HUES6 (cell line): ENCODE data around the gene GPR137.
A peak's percentile ranks its signal among the peaks of the same experiment; 100 is the strongest.

Source experiments
- H3K27ac ChIP-seq: 2 replicates; pipeline ENCODE4 v1.7.0; 2013; ENCODE audit warnings: low read depth, mild to moderate bottlenecking, low read length, inconsistent platforms
- H3K27me3 ChIP-seq: 2 replicates; pipeline ENCODE4 v1.6.1; 2013; ENCODE audit warnings: low read length; ENCODE audit not compliant: control insufficient read depth, insufficient read depth
- H3K36me3 ChIP-seq: 2 replicates; pipeline ENCODE4 v1.6.1; 2013; ENCODE audit warnings: low read length; ENCODE audit not compliant: control insufficient read depth, insufficient read depth
- H3K4me1 ChIP-seq: 2 replicates; pipeline ENCODE4 v1.6.1; 2013; ENCODE audit warnings: low read length; ENCODE audit not compliant: control insufficient read depth, insufficient read depth
- H3K4me3 ChIP-seq: 2 replicates; pipeline ENCODE4 v1.5.1; 2013; ENCODE audit warnings: low read depth, low read length
- H3K9ac ChIP-seq: one replicate; pipeline ENCODE4 v1.6.1; 2013; ENCODE audit warnings: mild to moderate bottlenecking, low read length
- H3K9me3 ChIP-seq: 2 replicates; pipeline ENCODE4 v1.6.1; 2013; ENCODE audit warnings: low read depth, low read length; ENCODE audit not compliant: control insufficient read depth, insufficient read depth

Gene GPR137, protein sequence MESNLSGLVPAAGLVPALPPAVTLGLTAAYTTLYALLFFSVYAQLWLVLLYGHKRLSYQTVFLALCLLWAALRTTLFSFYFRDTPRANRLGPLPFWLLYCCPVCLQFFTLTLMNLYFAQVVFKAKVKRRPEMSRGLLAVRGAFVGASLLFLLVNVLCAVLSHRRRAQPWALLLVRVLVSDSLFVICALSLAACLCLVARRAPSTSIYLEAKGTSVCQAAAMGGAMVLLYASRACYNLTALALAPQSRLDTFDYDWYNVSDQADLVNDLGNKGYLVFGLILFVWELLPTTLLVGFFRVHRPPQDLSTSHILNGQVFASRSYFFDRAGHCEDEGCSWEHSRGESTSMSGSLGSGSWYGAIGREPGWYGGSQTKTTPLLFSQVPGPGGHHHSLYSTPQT

DNA sequence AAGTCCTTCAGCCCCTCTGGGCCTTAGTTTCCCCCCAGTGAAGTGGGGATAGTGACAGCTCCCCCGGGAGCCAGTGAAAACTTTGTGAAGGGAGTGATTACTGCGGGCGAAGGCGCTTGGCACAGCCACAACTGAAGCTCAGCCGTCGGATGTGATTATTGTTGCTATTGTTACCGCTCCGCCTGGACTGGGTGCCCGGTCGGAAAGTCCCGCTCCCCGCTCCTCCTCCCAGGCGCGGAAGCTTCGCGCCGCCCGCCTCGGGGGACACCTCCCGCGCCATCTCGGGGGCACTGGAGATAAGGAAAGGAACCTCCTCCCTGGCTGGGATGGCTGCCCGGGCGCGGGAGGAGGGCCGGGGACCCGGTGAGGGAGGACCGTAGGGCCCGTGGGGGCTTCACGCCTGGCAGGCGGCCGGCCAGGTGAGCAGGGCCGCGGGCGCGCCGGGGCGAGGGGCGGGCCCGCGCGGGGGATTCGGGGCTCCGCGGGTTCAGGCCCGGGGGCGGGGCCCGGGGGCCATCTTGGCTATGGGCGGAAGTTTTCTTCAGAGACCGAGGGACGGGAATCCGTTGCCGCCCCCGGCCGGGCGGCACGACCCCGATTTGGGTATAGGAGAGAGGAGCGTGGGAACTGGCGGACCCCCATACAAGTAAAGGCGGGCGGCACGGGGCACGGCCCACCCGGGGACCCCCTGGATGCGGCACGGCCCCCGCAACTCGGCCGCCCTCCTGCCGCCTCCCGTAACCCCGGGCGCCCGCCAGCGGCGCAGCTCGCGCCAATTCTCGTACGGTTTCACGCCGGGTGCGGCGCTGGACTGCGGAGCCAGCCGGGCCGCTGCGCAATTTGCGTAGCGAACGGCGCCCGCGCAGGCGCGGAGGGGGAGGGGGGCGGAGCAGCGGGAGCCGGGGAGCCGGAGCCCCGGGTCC, at the start of gene GPR137:
Gene GPR137 (plus strand): TSS at position 887 of the 923 bp plus-strand sequence. CDS start 677 bp downstream, outside the sequence.
- H3K9ac ChIP-seq, result peak within 1 kb of the TSS; percentile 60
- no peaks in the 10 kb centered on the region for H3K9me3 ChIP-seq
- peaks cover 5% of the 10 kb centered on the region; the same call in 1 of the 2 replicates for H3K4me1 ChIP-seq
- peak within 1 kb of the TSS; percentile 94 for H3K4me3 ChIP-seq
- H3K27ac ChIP-seq, result peak within 1 kb of the TSS; percentile 56; the same call in 1 of the 2 replicates
- H3K27me3 ChIP-seq, result peaks cover 21% of the 10 kb centered on the region
- peaks cover 6% of the 10 kb centered on the region; the same call in 1 of the 2 replicates for H3K36me3 ChIP-seq

DNA sequence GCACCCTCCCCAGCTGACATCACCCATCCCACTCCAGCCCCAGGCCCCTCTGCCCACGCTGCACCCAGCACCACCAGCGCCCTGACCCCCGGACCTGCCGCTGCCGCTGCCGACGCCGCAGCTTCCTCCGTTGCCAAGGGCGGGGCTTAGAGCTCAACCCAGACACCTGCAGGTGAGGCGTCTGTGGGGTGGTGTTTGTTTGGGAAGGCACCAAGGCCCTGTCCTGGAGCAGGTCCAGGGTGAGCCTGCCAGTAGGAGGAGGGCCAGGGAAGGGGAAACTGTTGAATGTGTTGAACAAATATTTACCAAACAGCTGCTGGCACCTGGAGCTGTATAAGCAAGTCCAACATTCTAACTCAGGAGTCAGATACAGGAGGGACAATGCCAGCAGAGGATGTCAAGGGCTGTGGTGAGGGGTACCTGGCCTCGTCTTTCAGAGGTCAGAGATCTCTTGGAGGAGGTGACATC, 48.1 kb upstream of the GPR137 start:
- H3K4me3 ChIP-seq, result no peak overlapping the region
- no peaks in the 10 kb centered on the region for H3K9me3 ChIP-seq
- no peak overlapping the region for H3K9ac ChIP-seq
- no peak overlapping the region for H3K27ac ChIP-seq
- peaks cover 16% of the 10 kb centered on the region for H3K4me1 ChIP-seq
- H3K36me3 ChIP-seq, result peaks cover 19% of the 10 kb centered on the region
- peaks cover 3% of the 10 kb centered on the region; the same call in 1 of the 2 replicates for H3K27me3 ChIP-seq

DNA sequence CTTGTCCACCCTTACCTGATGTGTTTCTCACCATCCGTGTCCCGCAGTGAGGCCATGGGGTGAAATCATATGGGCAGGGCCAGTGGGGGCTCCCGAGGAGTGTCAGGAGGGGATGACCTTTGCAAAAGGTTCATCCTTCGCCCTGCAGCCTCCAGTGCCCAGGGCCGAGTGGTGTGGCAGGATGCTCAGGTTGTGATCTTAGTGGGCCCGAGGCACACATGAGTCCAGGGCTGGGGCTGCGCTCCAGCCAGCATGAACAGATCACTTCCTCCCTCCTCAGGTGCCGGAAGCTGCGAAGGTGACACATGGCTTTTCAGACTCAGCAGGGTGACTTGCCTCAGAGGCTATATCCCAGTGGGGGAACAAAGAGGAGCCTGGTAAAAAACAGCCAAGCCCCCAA, 47.6 kb upstream of the GPR137 start:
- peaks cover 21% of the 10 kb centered on the region for H3K36me3 ChIP-seq
- H3K9me3 ChIP-seq, result no peaks in the 10 kb centered on the region
- peaks cover 20% of the 10 kb centered on the region for H3K4me1 ChIP-seq
- no peak overlapping the region for H3K9ac ChIP-seq
- no peak overlapping the region for H3K27ac ChIP-seq
- no peaks in the 10 kb centered on the region for H3K27me3 ChIP-seq
- H3K4me3 ChIP-seq, result no peak overlapping the region

DNA sequence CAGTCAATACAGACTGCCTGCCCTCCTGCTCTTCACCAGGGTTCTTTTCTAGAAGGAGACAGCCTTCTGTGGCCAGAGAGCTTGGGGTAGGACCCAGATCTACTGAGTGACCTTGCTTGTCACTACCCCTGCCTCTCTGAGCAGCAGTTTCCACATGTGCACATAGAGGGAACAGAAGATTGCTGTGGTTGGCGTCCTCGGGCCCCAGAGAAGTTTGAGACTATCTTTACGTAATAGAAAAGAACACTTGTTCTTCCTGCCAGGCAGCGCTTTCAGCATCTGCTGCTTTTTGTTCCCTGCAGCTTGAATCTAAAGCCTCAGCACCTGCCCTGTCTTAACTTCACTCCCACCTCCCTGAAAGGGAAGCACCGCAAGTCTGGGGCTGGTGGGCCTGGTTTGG, 46.6 kb upstream of the GPR137 start:
- H3K27ac ChIP-seq, result no peak overlapping the region
- H3K9ac ChIP-seq, result no peak overlapping the region

DNA sequence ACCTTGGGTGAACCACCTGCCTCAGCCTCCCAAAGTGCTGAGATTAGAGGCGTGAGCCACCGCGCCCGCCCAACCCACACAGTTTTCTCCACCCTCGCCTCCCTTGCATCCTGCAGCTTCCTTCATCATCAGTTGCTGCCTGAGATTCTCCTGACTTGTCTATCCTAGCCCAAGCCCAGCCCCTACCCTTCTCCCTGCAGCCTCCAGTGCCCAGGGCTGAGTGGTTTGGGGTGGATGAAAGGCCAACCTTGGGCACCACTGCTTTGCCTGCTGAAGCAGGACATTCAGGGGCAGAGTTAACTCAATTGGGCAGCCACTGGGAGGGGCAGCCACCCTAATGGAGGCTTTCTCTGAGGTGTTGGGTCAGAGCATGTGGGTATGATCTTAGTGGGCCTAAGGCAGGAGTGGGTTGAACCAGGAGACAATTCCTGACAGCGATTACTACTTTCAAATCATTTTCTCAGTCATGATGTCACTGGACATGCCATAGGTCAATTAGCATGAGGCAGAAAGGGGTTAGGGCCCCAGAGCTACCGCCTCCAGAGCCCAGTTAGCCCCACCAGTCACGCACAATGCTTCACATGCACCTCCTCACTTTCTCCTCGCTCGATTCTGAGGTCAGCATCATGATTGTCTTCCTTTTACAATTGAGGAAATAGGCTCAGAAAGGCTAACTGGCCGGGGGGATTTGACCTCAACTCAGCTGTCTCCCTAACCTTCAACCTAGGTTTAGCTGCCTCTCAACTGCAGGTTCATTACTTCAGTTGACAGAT, 45.8 kb upstream of the GPR137 start:
- peaks cover 34% of the 10 kb centered on the region for H3K36me3 ChIP-seq
- H3K27ac ChIP-seq, result peak overlapping the region; percentile 95
- peaks cover 18% of the 10 kb centered on the region for H3K4me1 ChIP-seq
- H3K27me3 ChIP-seq, result no peaks in the 10 kb centered on the region
- H3K4me3 ChIP-seq, result peak overlapping the region; percentile 95
- H3K9ac ChIP-seq, result peak overlapping the region; percentile 92
- no peaks in the 10 kb centered on the region for H3K9me3 ChIP-seq

More for the DNA sequence above, 46.6 kb upstream of the GPR137 start:
- Histone ChIP-seq H3K27me3 (no peaks in the 10 kb centered on the region), H3K4me1 (peaks cover 18% of the 10 kb centered on the region), H3K36me3 (peaks cover 30% of the 10 kb centered on the region), H3K4me3 (no peak overlapping the region), H3K9me3 (no peaks in the 10 kb centered on the region)

DNA sequence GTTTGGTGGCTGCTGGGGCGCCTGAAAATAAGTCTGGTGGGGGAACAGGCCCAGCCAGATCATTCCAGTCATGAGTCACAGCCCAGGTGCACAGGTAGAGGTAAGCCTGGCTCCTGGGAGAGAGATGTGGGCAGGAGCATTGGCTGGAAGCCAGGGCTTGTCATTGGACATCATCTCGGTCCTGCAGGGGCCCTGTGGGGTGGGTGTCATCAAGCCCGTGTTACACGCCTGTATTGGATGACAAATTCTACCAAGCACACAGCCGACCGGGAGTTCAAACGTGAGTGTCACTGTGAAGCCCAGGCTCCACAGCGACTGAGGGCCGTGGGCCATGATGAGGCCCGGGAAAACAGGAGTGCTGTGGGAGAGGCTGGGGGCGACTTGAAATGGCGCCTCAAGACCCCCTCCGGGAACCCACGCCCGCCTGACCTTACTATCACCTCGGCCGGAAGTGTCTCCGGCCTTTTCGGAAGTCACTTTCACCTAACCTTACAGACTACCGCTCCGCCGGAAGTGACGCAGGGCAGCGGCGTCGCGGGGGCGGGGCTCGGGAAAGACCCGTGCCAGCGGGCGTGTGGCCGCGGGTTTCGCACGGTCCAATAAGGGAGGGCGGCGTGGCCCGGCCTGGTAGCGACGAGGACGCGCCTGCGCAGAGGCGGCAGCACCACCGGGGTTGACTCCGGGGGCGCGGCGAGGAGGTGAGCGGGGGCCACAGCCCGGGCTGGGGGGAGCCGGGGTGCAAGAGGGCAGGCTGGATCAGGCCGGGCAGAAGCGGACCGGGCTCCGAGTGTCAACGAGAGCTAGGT, 45.0 kb upstream of the GPR137 start, which contains the start of gene FKBP2:
Gene FKBP2 (plus strand): TSS at position 661 of the 806 bp plus-strand sequence. CDS start 1,293 bp downstream, outside the sequence.
- no peaks in the 10 kb centered on the region for H3K9me3 ChIP-seq
- H3K4me1 ChIP-seq, result peaks cover 23% of the 10 kb centered on the region
- peak within 1 kb of the TSS; percentile 92 for H3K9ac ChIP-seq
- peak within 1 kb of the TSS; percentile 95 for H3K27ac ChIP-seq
- H3K4me3 ChIP-seq, result peak within 1 kb of the TSS; percentile 95
- H3K27me3 ChIP-seq, result no peaks in the 10 kb centered on the region
- H3K36me3 ChIP-seq, result peaks cover 37% of the 10 kb centered on the region

DNA sequence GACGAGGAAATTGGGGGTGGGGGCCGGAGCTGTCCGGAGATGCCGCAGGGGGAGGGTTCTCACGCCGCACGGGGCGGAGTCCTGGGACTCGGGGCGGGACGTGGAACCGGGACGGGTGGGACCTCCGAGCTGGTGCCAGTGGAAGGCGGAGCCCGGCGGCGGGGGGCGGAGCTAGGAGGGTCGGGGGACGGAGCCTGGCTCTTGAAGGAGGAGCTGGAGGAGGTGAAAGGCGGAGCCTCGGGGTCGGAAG, 44.5 kb upstream of the GPR137 start:
- H3K4me1 ChIP-seq, result peaks cover 23% of the 10 kb centered on the region
- H3K4me3 ChIP-seq, result peak overlapping the region; percentile 95

DNA sequence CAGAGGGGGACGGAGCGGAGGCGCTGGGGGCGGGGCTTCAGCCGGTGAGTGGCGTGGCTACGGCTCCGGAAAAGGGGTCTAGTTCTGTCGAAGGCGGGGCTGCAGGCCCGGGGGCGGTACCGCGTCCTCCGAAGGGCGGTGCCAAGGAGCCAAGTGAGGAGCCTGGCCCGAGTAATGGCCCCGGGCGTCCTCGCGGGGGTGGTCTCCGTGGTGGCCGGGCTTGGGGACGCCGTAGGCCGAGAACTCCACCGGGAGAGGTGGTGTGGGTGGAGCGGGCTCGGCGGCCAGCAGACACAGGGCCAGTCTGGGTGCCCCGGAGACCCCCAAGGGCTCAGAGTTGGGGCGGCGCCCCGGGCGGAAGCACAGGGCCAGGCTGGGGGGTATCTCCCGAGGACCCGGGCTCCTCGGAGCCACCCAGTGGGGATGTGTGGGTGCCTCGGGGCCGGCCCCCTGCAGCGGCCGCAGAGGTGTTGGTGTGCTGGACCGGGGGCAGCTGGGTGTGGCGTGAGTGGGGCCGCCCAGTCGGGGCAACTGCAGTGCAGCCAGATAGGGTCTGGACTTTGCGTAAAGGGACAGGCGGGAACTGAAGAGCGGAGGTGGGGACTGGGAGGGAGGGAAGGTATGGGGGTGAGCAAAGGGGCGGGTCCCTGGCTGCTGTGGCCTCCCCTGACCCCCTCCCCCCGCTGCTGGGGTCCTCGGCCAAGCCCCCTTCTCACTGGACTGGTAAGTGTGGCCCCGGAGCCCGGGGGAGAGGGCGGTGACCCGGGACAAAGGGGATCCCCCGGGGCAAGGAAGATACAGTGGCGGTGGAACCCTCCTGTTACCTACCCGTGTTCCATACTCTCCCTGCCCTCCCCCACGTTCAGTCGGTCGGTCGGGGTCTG, 43.9 kb upstream of the GPR137 start:
- Histone ChIP-seq H3K4me3 (peak overlapping the region; percentile 95), H3K9me3 (no peaks in the 10 kb centered on the region), H3K4me1 (peaks cover 23% of the 10 kb centered on the region), H3K27ac (peak overlapping the region; percentile 60; the same call in 1 of the 2 replicates), H3K36me3 (peaks cover 37% of the 10 kb centered on the region), H3K27me3 (no peaks in the 10 kb centered on the region), H3K9ac (peak overlapping the region; percentile 82)

More for the DNA sequence above, 44.5 kb upstream of the GPR137 start:
- Histone ChIP-seq H3K9me3 (no peaks in the 10 kb centered on the region), H3K27ac (peak overlapping the region; percentile 95), H3K9ac (peak overlapping the region; percentile 92), H3K27me3 (no peaks in the 10 kb centered on the region), H3K36me3 (peaks cover 37% of the 10 kb centered on the region)

DNA sequence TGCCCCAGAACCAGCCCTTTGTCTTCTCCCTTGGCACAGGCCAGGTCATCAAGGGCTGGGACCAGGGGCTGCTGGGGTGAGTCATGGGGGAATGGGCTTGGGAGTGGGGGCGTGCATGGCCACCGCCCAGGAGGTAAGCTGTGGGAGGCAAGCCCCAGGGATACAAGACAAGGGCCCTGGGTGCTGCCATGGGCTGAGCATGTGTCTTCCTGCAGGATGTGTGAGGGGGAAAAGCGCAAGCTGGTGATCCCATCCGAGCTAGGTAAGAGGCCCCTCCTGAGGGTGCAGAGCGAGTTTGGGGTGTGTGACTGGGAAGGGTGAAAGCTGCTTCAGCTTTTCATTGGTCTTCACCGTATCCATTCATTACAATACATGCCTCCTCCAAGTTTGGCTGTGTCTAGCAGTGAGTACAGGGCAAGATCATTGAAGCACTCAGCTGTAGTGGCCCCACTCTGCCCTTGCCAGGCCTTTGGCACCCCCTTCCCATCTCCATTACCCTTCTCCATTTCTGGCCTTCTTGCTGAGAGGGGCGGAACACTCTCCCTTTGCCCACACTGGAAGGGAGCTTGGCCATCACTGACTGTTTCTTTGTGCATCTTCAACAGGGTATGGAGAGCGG, 42.3 kb upstream of the GPR137 start:
- H3K36me3 ChIP-seq, result peaks cover 27% of the 10 kb centered on the region
- H3K9me3 ChIP-seq, result no peaks in the 10 kb centered on the region
- H3K27ac ChIP-seq, result no peak overlapping the region
- no peaks in the 10 kb centered on the region for H3K27me3 ChIP-seq
- H3K9ac ChIP-seq, result no peak overlapping the region
- H3K4me1 ChIP-seq, result peaks cover 32% of the 10 kb centered on the region
- no peak overlapping the region for H3K4me3 ChIP-seq
